NCI-H82 (cell line): ENCODE measurements around the gene SMPX.
"Not testable (repeated sequence)": the region's sequence is repeated elsewhere in the genome, so short reads cannot be mapped to it uniquely, and the experiment has no call there.

Source experiments
- DNase-seq: peaks from one replicate; lab custom pipeline; 2025; lab: John Stamatoyannopoulos, UW

SMPX gene

GRCh38 chrX:21757960-21758359 is at the start of gene SMPX:
TSS of gene SMPX (minus strand) at chrX:21758116. CDS start at chrX:21754290, 3,826 bp downstream.
- DNase-seq: no peak

- DNase-seq: peak; percentile 25
Observed at GRCh38 chrX:21806691-21807090, 48.8 kb upstream of the SMPX start.

- DNase-seq: no peak
Observed at GRCh38 chrX:21802839-21803238, 44.9 kb upstream of the SMPX start.

- peak; percentile 36 for DNase-seq
Observed at GRCh38 chrX:21802054-21802670, 44.2 kb upstream of the SMPX start.

- DNase-seq: peak; percentile 52
Observed at GRCh38 chrX:21800344-21800770, 42.4 kb upstream of the SMPX start.

GRCh38 chrX:21799767-21800166 is 41.9 kb upstream of the SMPX start:
- DNase-seq: no peak

- DNase-seq: no peak
Observed at GRCh38 chrX:21798677-21799219, 40.8 kb upstream of the SMPX start.

GRCh38 chrX:21781976-21782375 is 24.1 kb upstream of the SMPX start:
- no peak for DNase-seq

- DNase-seq: no peak
Observed at GRCh38 chrX:21781525-21781924, 23.6 kb upstream of the SMPX start.

GRCh38 chrX:21779095-21779494 is 21.2 kb upstream of the SMPX start:
- DNase-seq: no peak

- DNase-seq: no peak
Observed at GRCh38 chrX:21778236-21778635, 20.3 kb upstream of the SMPX start.

GRCh38 chrX:21775128-21775527 is 17.2 kb upstream of the SMPX start:
- not testable (repeated sequence) for DNase-seq

- DNase-seq: not testable (repeated sequence)
Observed at GRCh38 chrX:21773036-21773435, 15.1 kb upstream of the SMPX start.

- no peak for DNase-seq
Observed at GRCh38 chrX:21770631-21771321, 12.9 kb upstream of the SMPX start.

GRCh38 chrX:21766101-21766500 is 8.2 kb upstream of the SMPX start:
- no peak for DNase-seq

- no peak for DNase-seq
Observed at GRCh38 chrX:21764008-21764407, 6.1 kb upstream of the SMPX start.

- DNase-seq: no peak
Observed at GRCh38 chrX:21758488-21758887, 572 bp upstream of the SMPX start.

- no peak for DNase-seq
Observed at GRCh38 chrX:21756785-21757529, 959 bp downstream of the SMPX start.

GRCh38 chrX:21749924-21750323 is 8.0 kb downstream of the SMPX start:
- DNase-seq: peak; percentile 87

GRCh38 chrX:21748235-21748634 is 9.7 kb downstream of the SMPX start:
- no peak for DNase-seq

- no peak for DNase-seq
Observed at GRCh38 chrX:21747558-21747957, 10.4 kb downstream of the SMPX start.

GRCh38 chrX:21745756-21746155 is 12.2 kb downstream of the SMPX start:
- peak; percentile 48 for DNase-seq

- no peak for DNase-seq
Observed at GRCh38 chrX:21744721-21745120, 13.2 kb downstream of the SMPX start.
